ENCODE results near the gene ENKD1.

The ENKD1 gene

GRCh38 chr16:67648764-67649407, 17.7 kb downstream of the ENKD1 start:
- no peak for DNase-seq

- no peak for DNase-seq
Measured at GRCh38 chr16:67648088-67648763, 18.3 kb downstream of the ENKD1 start.

DNA sequence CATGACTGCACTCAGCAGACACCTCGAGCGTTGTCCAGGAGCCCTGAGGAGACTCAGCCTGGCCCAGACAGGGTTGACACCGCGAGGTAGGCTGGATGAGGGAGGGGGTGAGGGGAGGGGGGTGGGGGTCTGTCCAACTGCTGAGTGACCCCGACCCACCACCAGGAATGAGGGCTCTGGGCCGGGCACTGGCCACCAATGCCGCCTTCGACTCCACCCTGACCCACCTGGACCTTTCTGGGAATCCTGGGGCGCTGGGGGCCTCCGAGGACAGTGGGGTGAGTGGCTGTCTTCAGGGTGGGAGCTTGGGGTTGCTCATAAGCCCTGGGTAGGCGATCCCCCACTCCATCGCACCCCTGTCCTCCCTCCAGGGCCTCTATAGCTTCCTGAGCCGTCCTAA, 18.9 kb downstream of the ENKD1 start:
- DNase-seq: no peak

DNA sequence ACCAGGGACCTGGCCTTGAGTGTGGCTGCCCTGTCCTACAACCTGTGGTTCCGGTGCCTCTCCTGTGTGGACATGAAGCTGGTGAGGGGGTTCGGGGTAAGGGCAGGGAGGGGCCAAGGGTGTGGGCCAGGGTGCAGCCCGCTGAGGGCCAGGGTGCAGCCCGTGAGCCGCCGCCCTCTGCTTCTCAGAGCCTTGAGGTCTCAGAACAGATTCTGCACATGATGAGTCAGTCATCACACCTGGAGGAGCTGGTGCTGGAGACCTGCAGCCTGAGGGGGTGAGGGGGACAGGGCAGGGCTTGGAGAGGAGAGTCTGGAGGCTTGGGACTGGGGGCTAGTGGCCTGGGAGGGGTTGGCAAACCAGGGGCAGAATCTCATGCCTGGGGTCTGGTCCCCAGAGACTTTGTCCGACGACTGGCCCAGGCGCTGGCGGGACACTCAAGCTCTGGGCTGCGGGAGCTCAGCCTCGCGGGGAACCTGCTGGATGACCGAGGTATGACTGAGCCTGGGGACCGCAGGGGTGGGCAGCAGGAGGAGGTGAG, 19.4 kb downstream of the ENKD1 start:
- DNase-seq: no peak

- DNase-seq: peak; percentile 50
Measured at GRCh38 chr16:67645397-67646121, 21.0 kb downstream of the ENKD1 start.

GRCh38 chr16:67644038-67644437, 22.5 kb downstream of the ENKD1 start:
- no peak for DNase-seq

- no peak for DNase-seq
Measured at GRCh38 chr16:67641779-67642708, 24.5 kb downstream of the ENKD1 start.

GRCh38 chr16:67637625-67638024, 28.9 kb downstream of the ENKD1 start:
- no peak for DNase-seq

- DNase-seq: no peak
Measured at GRCh38 chr16:67636713-67637112, 29.8 kb downstream of the ENKD1 start.

DNA sequence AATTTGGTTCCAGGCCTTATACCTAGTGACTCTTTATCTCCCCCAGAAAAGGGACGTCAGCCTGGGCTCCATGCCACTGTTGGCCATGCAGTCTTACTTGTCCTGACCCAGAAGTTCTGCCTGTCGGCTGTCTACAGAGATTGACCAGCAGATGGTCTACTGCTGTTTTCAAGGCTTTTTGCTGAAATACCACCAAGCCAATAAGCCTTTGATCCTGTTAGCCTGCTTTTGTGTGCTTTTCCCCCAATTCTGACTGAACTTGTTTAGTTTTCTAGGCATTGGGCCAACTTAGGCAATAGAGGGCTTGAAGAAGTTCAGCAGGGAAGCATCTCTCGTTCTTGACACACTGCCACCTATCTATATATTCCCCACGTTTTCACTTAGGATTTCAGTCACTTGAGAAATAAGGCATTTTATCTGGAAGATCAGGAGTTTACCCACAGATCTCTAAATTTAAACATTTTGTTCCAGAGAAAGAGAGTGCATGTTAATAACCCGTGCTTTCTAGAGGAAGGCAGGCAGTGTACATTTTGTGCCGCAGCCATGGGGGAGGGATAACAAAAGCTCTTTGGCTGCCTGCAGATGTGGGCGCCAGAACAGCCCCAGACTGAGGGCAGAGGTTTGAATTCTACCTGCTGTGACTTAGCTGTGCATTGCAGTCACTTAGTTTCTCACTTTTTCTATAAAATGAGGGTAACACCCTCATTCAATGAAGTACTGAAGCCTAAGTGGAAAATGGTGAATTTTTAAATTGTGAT, 34.0 kb downstream of the ENKD1 start:
- DNase-seq: no peak

DNA sequence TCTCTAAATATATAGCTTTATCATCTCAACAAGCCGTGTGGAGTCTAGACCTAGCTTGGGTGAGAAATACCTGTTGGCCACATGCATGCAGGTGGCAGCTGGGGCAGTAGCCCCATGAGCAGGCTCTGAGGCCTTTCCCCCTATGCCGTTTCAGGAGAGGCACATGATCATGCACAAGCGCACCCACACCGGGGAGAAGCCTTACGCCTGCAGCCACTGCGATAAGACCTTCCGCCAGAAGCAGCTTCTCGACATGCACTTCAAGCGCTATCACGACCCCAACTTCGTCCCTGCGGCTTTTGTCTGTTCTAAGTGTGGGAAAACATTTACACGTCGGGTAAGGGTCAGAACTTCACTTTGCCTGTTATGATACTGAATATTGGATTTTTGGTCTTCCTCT, 38.3 kb downstream of the ENKD1 start:
- no peak for DNase-seq

- DNase-seq: no peak
Measured at GRCh38 chr16:67613808-67614207, 52.7 kb downstream of the ENKD1 start.
